Right lobe of liver (tissue), 6 donors: ENCODE measurements around the gene P2RY8. TPM values are rescaled to one million over a fixed set of nuclear protein-coding genes. Genes with fewer than 3 reads are reported as not detected.
A peak's percentile ranks its signal among the peaks of the same experiment; 100 is the strongest.

Experiments
- ATAC-seq, 4 donors: fragments of 200-7000 bp; cut with Tn5 transposase; one replicate each; pipeline ENCODE4 v1.9.1; 2020; ENCODE audit warnings: mild to moderate bottlenecking in 4 of 4, moderate library complexity in 4 of 4
- DNase-seq, 3 donors: peaks; one replicate each; pipeline ENCODE4 v3.0.0-alpha.2; 2020
- H3K27ac ChIP-seq, 3 donors: fragments of 200-600 bp; one replicate each; pipeline ENCODE4 v1.8.0; 2022
- H3K27me3 ChIP-seq, 2 donors: fragments of 200-600 bp; one replicate each; pipeline ENCODE4 v1.8.0; 2022
- H3K36me3 ChIP-seq, 4 donors: fragments of 200-600 bp; sonication (generic) in 1 of 4; one replicate each; pipeline versions ENCODE4 v1.5.1 to v1.8.0; 2017 to 2022; ENCODE audit warnings: control low read depth in 1 of 4
- H3K4me1 ChIP-seq, 4 donors: fragments of 200-600 bp; sonication (generic) in 1 of 4; one replicate each; pipeline versions ENCODE4 v1.5.1 to v1.8.0; 2017 to 2022; ENCODE audit warnings: control low read depth in 1 of 4
- H3K4me3 ChIP-seq, 3 donors: fragments of 200-600 bp; one replicate each; pipeline ENCODE4 v1.8.0; 2022
- H3K9me3 ChIP-seq, 4 donors: fragments of 200-600 bp; sonication (generic) in 1 of 4; one replicate each; pipeline versions ENCODE4 v1.5.1 to v1.8.0; 2017 to 2022; ENCODE audit warnings: control low read depth in 1 of 4
- POLR2A ChIP-seq: fragments of 450-650 bp; IDR thresholded peaks from one replicate; pipeline ENCODE4 v1.6.1; 2017; ENCODE audit warnings: antibody characterized with exemption, mild to moderate bottlenecking
- WGBS: methylation state at CpG from one replicate; pipeline ENCODE4 v1.1.6; 2018; ENCODE audit warnings: low coverage, low lambda C conversion rate; ENCODE audit not compliant: insufficient coverage; ENCODE audit errors: missing lambda C conversion rate; 5-methylcytosine and 5-hydroxymethylcytosine counted together
- intact Hi-C, 2 donors: fragments of 100-400 bp; cut with DNase I; formaldehyde crosslinking; loops; one replicate each; pipeline versions ENCODE4 v1.11.2 to v1.14.1; 2022
- total RNA-seq, 6 experiments: library from RNA; depleted of rRNA in 2 of 6; stranded (reverse); fragments of >200 nt in 2 of 6; fragmentation: NEBNext Ultra II Directional in 3 of 6; extraction: Animal tissue kit (Norgen Biotek cat#: 25700) in 3 of 6; gene quantifications; one replicate each; pipeline versions ENCODE4 v1.1.0 to v1.2.4, GENCODE V29; 2016 to 2023
- TF ChIP-seq, protein P1 (sequence below), 4 donors: fragments of 200-600 bp in 3 of 4; fragments of 450-650 bp in 1 of 4; IDR thresholded peaks; one replicate each; pipeline versions ENCODE4 v1.5.1 to v1.8.0; 2016 to 2022; ENCODE audit warnings: antibody characterized with exemption in 4 of 4, mild to moderate bottlenecking in 2 of 4
- donor health status: DM: no; HTN: yes; CAD: no.
- donor health status: DM: no; HTN: no; CAD: no.
- donor health status: DM: no; HTN: no; CAD: no.
- donor health status: DM: no; HTN: yes; CAD: no.
- donor health status: DM: no; HTN: yes; CAD: no.

Gene P2RY8
- total RNA-seq, 6 experiments from 2014 or later = 0.37 to 0.87 (median 0.73) TPM

- TF ChIP-seq, protein P1, sequence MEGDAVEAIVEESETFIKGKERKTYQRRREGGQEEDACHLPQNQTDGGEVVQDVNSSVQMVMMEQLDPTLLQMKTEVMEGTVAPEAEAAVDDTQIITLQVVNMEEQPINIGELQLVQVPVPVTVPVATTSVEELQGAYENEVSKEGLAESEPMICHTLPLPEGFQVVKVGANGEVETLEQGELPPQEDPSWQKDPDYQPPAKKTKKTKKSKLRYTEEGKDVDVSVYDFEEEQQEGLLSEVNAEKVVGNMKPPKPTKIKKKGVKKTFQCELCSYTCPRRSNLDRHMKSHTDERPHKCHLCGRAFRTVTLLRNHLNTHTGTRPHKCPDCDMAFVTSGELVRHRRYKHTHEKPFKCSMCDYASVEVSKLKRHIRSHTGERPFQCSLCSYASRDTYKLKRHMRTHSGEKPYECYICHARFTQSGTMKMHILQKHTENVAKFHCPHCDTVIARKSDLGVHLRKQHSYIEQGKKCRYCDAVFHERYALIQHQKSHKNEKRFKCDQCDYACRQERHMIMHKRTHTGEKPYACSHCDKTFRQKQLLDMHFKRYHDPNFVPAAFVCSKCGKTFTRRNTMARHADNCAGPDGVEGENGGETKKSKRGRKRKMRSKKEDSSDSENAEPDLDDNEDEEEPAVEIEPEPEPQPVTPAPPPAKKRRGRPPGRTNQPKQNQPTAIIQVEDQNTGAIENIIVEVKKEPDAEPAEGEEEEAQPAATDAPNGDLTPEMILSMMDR (IDR thresholded peaks at IDR 0.05) = no peak
- no peak for TF ChIP-seq POLR2A
- DNase-seq = no peak
These were observed 81.1 kb downstream of the P2RY8 start for GRCh38 chrX:1455948-1456280.

DNA sequence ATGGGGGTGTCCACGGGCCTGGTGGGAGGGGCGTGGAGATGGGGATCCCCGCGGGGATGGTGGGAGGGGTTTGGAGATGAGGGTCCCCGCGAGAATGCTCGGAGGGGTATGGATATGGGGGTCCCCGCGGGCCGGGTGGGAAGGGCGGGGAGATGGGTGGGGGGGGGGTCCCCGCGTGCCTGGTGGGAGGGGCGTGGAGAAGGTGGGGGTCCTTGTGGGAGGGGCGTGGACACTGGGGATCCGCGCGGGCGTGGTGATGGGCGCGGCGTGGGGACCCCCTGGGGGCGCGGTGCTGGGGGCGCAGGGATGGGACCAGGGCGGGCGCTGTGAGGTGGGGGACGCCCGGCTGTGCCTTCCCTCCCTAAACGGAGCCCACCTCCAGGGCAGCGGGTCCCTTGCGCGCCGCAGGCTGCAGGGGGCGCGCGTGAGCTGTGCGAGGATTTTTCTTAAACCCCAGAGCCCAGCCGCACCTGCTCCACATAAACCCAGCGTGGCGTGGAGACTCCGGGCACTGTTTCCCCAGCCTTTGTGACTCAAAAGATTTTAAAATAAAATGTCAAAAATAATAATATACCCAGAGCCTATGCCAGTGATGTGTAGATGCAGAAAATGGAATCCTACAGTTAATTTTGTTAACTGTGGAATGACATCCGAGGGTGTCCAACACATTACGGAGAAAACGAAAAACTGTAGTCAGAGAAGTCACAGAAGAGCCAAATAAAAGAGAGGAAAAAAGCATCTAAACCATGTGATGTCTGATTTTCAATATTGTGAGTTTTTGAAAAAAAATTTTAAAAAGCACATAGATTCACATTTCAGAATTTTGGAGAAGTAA is 82.8 kb downstream of the P2RY8 start:
- Histone ChIP-seq H3K27ac (peak overlapping the region in 1 of 3 donors; percentile 43), H3K27me3 (no peaks in the 10 kb centered on the region), H3K4me1 (no peaks in the 10 kb centered on the region), H3K36me3 (no peaks in the 10 kb centered on the region), H3K4me3 (peak overlapping the region; percentile 26 to 52 (median 38)), H3K9me3 (no peaks in the 10 kb centered on the region)
- WGBS = 8% methylated on average over 17 of the region's 45 CpGs
- intact Hi-C loops = loop anchor here in 1 of 2 donors (10.0 kb wide), 1 partner anchor 121 kb away; no protein-coding TSS in a partner anchor
- no peak for TF ChIP-seq POLR2A
- TF ChIP-seq, protein P1 (IDR thresholded peaks at IDR 0.05) = peak; percentile 96 to 98 (median 98)
- peak; percentile 50 to 55 (median 54) for ATAC-seq
- peak; percentile 90 for DNase-seq

More at GRCh38 chrX:1455948-1456280, 81.1 kb downstream of the P2RY8 start:
- ATAC-seq = no peak
- WGBS = 80% methylated on average over 1 of the region's 3 CpGs
- Histone ChIP-seq H3K4me3 (no peak overlapping the region), H3K36me3 (no peaks in the 10 kb centered on the region), H3K27ac (no peak overlapping the region), H3K4me1 (no peaks in the 10 kb centered on the region), H3K27me3 (no peaks in the 10 kb centered on the region), H3K9me3 (no peaks in the 10 kb centered on the region)
- intact Hi-C loops = loop anchor here (5.0 to 10.0 kb wide), 2 partner anchors 119 to 121 kb away; no protein-coding TSS in a partner anchor

- H3K4me1 ChIP-seq = no peaks in the 10 kb centered on the region
- 0% methylated on average over 20 of the region's 34 CpGs for WGBS
- H3K27me3 ChIP-seq = no peaks in the 10 kb centered on the region
- H3K27ac ChIP-seq = peak overlapping the region in 2 of 3 donors; percentile 40 to 54
- peak in 2 of 3 donors; percentile 84 to 91 for DNase-seq
- no peaks in the 10 kb centered on the region for H3K36me3 ChIP-seq
- intact Hi-C loops = loop anchor here in 1 of 2 donors (10.0 kb wide), 1 partner anchor 121 kb away; no protein-coding TSS in a partner anchor
- peak; percentile 16 to 47 (median 32) for ATAC-seq
- no peaks in the 10 kb centered on the region for H3K9me3 ChIP-seq
- peak overlapping the region; percentile 34 to 54 (median 39) for H3K4me3 ChIP-seq
- TF ChIP-seq POLR2A = no peak
- TF ChIP-seq, protein P1 (IDR thresholded peaks at IDR 0.05) = no peak
These were observed 83.6 kb downstream of the P2RY8 start for GRCh38 chrX:1453395-1453783.

DNA sequence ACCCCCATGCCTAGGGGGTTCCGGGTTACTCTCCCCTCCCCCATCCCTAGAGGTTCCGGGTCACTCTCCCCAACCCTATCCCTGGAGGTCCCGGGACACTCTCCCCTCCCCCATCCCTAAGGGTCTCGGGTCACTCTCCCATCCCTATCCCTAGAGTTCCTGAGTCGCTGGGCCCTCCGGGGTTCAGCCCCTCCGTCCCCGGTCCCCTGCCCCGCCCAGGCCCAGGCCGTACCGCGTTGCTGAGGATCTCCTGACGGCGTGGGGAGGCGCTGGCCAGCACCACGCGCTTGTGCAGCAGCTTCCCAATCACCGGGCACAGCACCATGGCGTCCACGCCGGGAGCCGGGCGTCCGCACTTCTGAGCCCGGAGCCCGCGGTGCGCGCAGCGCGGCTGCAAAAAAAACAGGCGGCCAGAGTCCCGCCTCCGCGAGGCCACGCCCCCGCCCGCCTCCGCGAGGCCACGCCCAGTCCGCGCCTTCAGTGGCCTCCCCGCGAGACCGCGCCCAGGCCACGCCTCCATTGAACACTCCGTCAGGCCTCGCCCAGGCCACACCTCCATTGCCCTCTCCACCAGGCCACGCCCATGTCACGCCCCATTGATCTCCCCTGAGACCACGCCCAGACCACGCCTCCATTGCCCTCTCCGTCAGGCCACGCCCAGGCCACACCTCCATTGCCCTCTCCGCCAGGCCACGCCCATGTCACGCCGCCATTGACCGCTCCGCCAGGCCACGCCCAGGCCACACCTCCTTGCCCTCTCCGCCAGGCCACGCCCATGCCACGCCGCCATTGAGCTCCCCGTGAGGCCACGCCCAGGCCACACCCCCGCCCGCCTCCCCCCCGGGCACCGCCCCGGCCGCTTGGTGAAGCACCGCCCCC is 84.2 kb downstream of the P2RY8 start, which contains the start of gene ASMTL:
TSS of gene ASMTL (minus strand) at position 394 of the 879 bp plus-strand sequence. CDS start at position 325, 69 bp downstream.
- Histone ChIP-seq H3K4me3 (peak within 1 kb of the TSS; percentile 59 to 85 (median 75)), H3K4me1 (no peaks in the 10 kb centered on the region), H3K36me3 (no peaks in the 10 kb centered on the region), H3K9me3 (no peaks in the 10 kb centered on the region), H3K27me3 (no peaks in the 10 kb centered on the region), H3K27ac (peak within 1 kb of the TSS in 2 of 3 donors; percentile 40 to 54)
- peak; percentile 92 for TF ChIP-seq POLR2A
- TF ChIP-seq, protein P1 (IDR thresholded peaks at IDR 0.05) = no peak
- intact Hi-C loops = loop anchor here in 1 of 2 donors (10.0 kb wide), 1 partner anchor 122 kb away; no protein-coding TSS in a partner anchor
- DNase-seq (peak; percentile 100), ATAC-seq (peak; percentile 88 to 93 (median 90))
- under 1% methylated on average over 18 of the region's 76 CpGs for WGBS
